Central memory CD8-positive, alpha-beta T cell (primary cell): ENCODE data around the gene LRMDA.

ENCODE experiments used
- ATAC-seq: fragments of 150-1000 bp; cut with Tn5 transposase; replicated peaks from 2 replicates; pipeline ENCODE4 v1.10.0; 2022; ENCODE audit warnings: mild to moderate bottlenecking, moderate FRiP score, moderate number of reproducible peaks; ENCODE audit not compliant: poor library complexity, severe bottlenecking; ENCODE audit errors: extremely low read depth
- DNase-seq, 2 donors: peaks; one replicate each; pipeline ENCODE4 v3.0.0; 2021; ENCODE audit warnings: low spot score in 2 of 2
- H3K27ac Mint-ChIP-seq: one replicate; pipeline ENCODE4 v1.8.0; 2022; ENCODE audit warnings: low read depth, mild to moderate bottlenecking, moderate library complexity, mixed read lengths
- H3K27me3 Mint-ChIP-seq: one replicate; pipeline ENCODE4 v1.8.0; 2022; ENCODE audit warnings: mixed read lengths
- H3K36me3 Mint-ChIP-seq: one replicate; pipeline ENCODE4 v1.8.0; 2022; ENCODE audit warnings: mild to moderate bottlenecking, moderate library complexity, mixed read lengths; ENCODE audit not compliant: insufficient read depth
- H3K4me1 Mint-ChIP-seq: one replicate; pipeline ENCODE4 v1.8.0; 2022; ENCODE audit warnings: mixed read lengths
- H3K4me3 Mint-ChIP-seq: one replicate; pipeline ENCODE4 v1.8.0; 2022; ENCODE audit warnings: mild to moderate bottlenecking, moderate library complexity, mixed read lengths
- H3K9me3 Mint-ChIP-seq: one replicate; pipeline ENCODE4 v1.8.0; 2022; ENCODE audit warnings: mixed read lengths

LRMDA gene

DNA sequence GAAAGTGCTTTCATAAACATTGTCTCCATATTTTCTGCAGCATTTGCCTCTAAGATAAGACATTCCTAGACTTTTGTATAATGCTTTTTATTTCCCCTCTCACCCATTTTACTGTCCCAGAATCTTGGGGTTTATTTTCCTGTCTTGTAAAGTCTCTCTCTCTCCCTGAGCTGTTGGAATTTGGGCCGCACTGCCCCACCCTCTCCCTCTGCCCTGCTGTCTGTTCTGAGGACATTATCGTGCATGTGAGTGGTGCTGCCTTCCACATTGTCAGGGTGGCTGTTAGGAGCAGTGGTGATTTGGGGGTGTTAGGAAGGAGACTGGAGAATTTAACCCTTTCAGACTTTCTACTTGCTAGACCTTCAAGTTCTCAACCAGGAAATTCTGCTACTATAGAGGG lies 16.7 kb downstream of the LRMDA start:
- H3K36me3 Mint-ChIP-seq: no peaks in the 10 kb centered on the region
- H3K27ac Mint-ChIP-seq: no peak overlapping the region

DNA sequence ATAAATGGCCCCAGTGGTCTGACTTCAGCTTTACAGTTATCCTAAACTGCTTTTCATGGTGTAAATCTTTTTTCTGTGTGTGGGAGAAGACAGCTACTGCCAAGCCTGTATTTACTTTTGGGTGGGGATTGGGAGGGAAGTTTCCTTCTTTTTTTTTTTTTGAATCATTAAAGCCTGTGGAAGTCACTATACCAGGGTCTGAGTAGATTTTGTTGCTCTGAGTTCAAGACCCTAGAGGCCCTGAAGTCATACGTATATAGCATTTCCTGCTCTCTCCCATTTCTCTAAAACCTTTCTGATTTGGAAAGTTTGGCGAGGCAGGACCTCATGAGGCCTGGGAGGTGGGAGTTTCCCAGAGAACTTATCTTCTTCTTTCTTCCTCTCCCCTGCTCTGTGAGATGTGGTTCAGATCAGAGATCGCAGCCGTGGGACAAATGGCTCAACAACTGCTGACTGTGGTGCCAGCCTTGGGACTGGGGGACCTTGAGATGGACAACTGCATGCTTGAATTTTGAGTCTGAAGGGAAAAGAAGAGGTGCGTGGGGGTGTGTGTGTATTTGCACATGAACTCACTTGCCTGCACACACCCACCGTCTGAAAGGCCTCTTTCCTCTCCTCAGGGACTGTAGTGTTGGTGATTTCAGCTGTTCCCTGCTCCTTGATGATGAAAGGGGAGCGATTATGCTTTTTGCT lies 18.1 kb downstream of the LRMDA start:
- Mint-ChIP-seq H3K4me3 (no peak overlapping the region), H3K9me3 (peaks cover 6% of the 10 kb centered on the region), H3K4me1 (no peaks in the 10 kb centered on the region), H3K27ac (no peak overlapping the region), H3K36me3 (no peaks in the 10 kb centered on the region), H3K27me3 (peaks cover 62% of the 10 kb centered on the region)
- ATAC-seq (no peak), DNase-seq (no peak)

More for the DNA sequence above, 16.7 kb downstream of the LRMDA start:
- Mint-ChIP-seq H3K4me3 (no peak overlapping the region), H3K9me3 (peaks cover 17% of the 10 kb centered on the region), H3K27me3 (peaks cover 49% of the 10 kb centered on the region), H3K4me1 (no peaks in the 10 kb centered on the region)
- DNase-seq (no peak), ATAC-seq (no peak)

DNA sequence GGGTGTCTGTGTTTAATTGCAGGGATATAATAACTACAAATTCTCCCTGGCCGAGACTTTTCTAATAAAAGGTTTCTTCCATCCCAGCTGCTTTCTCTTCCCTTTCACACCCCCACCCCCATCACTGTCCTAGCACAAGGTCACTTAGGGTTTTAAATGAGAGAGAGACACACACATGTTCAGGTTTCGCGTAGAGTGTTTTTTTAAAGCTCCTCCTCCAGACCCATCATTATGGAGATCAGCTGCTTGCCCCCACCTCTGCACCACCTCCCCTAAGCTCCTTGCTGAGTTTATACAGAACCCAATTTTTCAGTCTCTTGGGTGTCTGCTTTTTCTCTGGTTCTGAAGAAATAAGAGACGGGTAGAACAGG lies 18.6 kb downstream of the LRMDA start:
- DNase-seq: no peak
- no peaks in the 10 kb centered on the region for H3K4me1 Mint-ChIP-seq
- H3K9me3 Mint-ChIP-seq: peaks cover 6% of the 10 kb centered on the region
- H3K27ac Mint-ChIP-seq: no peak overlapping the region
- no peak overlapping the region for H3K4me3 Mint-ChIP-seq
- H3K36me3 Mint-ChIP-seq: no peaks in the 10 kb centered on the region
- ATAC-seq: no peak
- peaks cover 67% of the 10 kb centered on the region for H3K27me3 Mint-ChIP-seq

DNA sequence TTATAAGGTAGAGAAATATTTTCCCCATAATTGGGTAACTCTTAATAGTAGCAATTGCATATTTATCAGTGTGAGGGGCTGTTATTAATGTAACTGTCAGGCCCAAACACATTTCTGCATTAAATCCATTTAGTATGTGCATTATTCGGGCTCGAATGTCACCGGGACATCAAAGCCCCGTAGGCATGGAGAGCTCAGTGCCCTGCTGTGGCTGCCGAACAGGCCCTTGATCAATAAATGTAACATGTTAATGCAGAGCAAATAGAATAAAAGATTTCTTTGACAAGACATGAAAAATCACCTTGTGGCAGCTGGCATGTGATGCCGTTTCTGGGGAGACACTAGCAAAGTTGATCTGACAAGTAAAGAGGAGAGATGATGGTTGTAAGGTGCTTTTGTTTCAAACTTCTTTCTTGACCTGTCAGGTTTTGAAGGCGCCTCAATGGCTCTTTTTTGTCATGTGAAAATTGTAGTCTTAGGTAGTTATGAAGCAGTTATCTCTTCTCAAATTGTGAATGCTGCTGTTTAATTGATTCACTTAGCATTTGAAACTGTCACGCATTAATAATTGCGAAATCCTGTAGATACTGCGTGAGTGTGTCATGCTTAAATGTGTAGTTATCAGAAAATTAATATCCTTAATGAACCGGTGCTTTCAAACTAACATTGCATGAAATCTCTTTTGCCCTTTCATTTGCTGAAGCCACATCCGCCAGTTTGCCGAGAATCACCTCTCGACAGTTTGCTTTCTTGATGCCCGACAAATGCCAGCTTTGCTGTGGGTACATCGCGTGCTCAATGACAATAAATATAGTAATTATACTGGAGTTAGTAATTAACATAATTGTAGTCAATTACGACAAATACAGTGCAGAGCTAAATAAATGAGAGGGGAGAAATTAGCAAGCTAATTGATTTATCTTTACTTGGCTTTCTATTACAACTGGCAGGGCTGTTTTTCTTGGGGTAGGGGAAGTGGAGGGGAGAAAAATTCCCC lies 19.5 kb downstream of the LRMDA start:
- no peak for ATAC-seq
- Mint-ChIP-seq H3K9me3 (peaks cover 6% of the 10 kb centered on the region), H3K4me1 (no peaks in the 10 kb centered on the region), H3K27ac (no peak overlapping the region), H3K36me3 (no peaks in the 10 kb centered on the region), H3K4me3 (no peak overlapping the region), H3K27me3 (peaks cover 76% of the 10 kb centered on the region)
- no peak for DNase-seq

DNA sequence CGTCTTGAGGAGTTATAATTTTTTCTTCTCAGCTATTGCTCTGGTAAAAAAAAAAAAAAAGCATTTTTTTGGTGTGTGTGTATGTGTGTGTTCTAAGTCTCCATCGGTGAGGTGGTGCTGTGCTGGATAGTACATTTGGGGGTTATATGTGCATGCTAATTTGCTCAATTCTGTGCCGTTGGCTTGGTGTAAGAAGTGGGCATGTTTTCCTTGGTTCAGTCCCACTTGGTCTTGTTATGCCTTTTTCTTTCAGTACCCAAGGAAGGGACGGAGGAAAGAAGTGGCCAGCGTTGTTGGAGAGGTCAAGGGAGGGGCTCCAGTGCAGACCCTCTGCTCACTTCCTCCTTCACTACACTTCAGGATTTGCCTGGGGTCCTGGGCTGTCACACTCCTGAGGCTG lies 20.4 kb downstream of the LRMDA start:
- Mint-ChIP-seq H3K36me3 (no peaks in the 10 kb centered on the region), H3K9me3 (peaks cover under 1% of the 10 kb centered on the region), H3K4me3 (no peak overlapping the region), H3K27me3 (peaks cover 69% of the 10 kb centered on the region), H3K4me1 (no peaks in the 10 kb centered on the region), H3K27ac (no peak overlapping the region)
- DNase-seq: no peak
- no peak for ATAC-seq

DNA sequence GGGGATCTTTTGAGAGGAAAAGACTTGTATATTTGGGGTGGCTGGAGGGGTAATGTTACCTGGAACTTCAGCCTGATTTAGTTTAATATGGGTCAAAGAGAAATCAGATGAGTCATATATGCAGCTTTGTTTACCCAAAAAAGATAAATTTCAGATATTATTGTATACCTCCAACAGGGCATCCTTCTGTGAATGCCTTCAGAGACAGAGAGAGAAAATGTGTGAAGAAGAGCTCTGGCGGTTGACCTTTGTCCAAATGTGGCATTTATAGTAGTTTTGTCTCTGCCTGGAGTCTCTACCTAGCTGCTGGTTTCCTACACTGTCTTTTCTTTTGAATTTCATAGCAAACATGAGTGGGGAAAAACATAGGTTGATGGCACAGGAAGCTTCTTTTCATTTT lies 21.6 kb downstream of the LRMDA start:
- Mint-ChIP-seq H3K4me3 (no peak overlapping the region), H3K4me1 (no peaks in the 10 kb centered on the region), H3K27ac (no peak overlapping the region), H3K27me3 (peaks cover 65% of the 10 kb centered on the region), H3K9me3 (no peaks in the 10 kb centered on the region), H3K36me3 (no peaks in the 10 kb centered on the region)
- ATAC-seq (no peak), DNase-seq (no peak)

DNA sequence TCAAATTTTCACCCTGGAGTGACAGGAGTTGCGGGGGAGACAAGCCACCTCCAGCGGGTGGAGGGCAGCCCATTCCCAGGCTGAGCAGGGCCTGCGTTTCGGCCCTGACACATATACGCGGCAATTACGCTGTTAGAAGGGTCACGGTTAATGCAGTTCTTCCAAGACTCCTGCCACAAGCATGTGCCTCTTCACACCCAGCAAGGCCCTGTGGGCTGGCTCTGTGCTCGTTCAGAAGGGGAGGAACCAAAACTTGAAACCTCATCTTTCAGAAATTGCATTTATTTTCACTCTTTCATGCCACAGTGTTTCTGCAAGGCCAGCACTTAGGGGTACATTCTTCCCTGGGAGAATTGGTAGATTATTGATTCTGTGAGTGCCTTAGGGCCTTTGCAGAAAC lies 24.7 kb downstream of the LRMDA start:
- no peak overlapping the region for H3K4me3 Mint-ChIP-seq

DNA sequence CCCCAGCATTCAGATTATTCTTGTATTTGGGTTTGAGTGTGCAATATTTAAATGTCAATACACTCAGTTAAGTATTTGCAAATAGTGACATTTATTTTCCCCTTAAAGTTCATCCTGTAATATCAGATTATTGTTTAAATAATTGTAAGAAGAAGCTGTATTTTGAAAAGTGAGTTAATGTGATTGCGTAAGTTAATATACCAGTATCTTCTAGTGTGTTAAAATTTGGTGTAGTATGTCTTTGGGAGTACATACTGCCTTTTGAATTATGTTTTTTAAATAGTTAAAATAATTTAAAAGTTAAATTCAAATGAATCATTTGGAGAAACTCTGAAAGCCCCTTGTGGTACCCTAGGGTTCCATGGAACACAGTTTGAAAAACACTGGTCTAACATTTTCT lies 28.6 kb downstream of the LRMDA start:
- Mint-ChIP-seq H3K36me3 (no peaks in the 10 kb centered on the region), H3K4me1 (no peaks in the 10 kb centered on the region), H3K27ac (no peak overlapping the region), H3K9me3 (no peaks in the 10 kb centered on the region), H3K4me3 (no peak overlapping the region), H3K27me3 (peaks cover 22% of the 10 kb centered on the region)
- ATAC-seq (no peak), DNase-seq (no peak)

More for the DNA sequence above, 24.7 kb downstream of the LRMDA start:
- no peak overlapping the region for H3K27ac Mint-ChIP-seq
- H3K4me1 Mint-ChIP-seq: no peaks in the 10 kb centered on the region
- no peak for DNase-seq
- no peaks in the 10 kb centered on the region for H3K9me3 Mint-ChIP-seq
- H3K27me3 Mint-ChIP-seq: peaks cover 40% of the 10 kb centered on the region
- no peak for ATAC-seq
- no peaks in the 10 kb centered on the region for H3K36me3 Mint-ChIP-seq

DNA sequence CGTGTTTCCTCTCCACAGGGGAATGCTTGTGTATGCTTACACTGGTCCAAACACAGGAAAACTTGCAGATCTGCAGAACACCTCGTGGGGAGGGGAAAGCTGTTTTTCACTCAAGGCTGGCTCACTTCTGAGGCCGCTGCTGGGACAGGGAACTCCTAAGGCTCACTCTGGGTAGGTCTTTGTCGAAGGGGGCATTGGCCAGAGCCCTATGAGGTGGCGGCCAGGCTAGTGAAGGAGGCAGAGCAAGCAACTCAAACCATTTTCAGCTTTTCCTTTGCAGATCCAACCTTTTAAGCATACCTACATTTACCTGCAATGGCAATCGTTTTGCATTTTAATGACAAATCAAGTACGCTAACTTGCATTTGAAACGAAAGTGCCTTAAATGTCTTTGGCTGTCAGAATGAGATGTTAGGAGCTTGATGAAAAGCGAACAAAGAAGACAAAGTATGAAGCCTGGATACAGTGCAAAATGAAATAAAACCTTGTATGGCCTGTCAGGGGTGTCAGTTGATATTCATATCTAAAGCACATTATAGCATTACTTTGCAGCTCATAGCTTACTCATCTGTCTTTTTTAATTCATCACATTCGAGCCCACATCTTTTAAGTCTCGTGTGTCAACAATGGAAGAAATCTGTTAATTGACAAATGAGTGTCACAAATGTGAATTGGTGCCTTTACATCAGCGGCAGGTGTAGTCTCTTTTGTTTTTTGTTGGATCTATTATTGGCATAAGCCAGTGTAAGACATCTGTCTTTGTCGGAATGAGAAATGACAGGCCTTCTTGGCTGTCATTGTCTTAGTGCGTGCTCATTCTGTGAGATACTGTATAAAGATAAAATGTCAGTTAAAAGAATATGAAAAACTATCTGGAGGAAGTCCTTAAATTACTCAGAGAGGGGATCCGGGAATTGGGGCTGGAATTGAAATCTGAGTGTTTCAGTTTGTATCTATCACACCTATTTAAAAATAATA lies 30.5 kb downstream of the LRMDA start:
- no peak overlapping the region for H3K4me3 Mint-ChIP-seq
- peaks cover 32% of the 10 kb centered on the region for H3K27me3 Mint-ChIP-seq
- DNase-seq: no peak
- H3K36me3 Mint-ChIP-seq: no peaks in the 10 kb centered on the region
- H3K9me3 Mint-ChIP-seq: no peaks in the 10 kb centered on the region
- ATAC-seq: no peak
- H3K4me1 Mint-ChIP-seq: no peaks in the 10 kb centered on the region
- H3K27ac Mint-ChIP-seq: no peak overlapping the region

DNA sequence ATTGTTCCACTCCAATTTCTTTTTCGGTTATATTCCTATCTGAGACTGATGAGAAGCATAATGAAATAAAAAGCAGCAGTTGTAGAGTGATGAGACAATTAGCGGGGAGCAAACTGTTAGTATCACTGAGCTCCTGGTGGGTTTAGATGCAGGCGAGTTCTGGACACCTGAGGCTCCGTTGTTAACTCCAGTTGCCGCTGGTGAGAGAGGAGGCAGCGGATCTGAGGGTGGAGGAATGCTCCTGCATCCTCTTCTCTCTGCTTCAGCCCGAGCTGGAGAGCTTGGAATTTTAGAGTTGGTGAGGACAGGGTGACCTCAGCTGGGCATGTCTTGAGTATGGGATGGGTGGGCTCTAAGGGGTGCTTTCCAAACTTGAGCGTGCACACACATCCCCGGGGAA lies 31.4 kb downstream of the LRMDA start:
- no peaks in the 10 kb centered on the region for H3K36me3 Mint-ChIP-seq
- peaks cover 40% of the 10 kb centered on the region for H3K27me3 Mint-ChIP-seq
- H3K4me1 Mint-ChIP-seq: no peaks in the 10 kb centered on the region
- H3K9me3 Mint-ChIP-seq: no peaks in the 10 kb centered on the region
- ATAC-seq (no peak), DNase-seq (no peak)
- H3K27ac Mint-ChIP-seq: no peak overlapping the region
- H3K4me3 Mint-ChIP-seq: no peak overlapping the region

DNA sequence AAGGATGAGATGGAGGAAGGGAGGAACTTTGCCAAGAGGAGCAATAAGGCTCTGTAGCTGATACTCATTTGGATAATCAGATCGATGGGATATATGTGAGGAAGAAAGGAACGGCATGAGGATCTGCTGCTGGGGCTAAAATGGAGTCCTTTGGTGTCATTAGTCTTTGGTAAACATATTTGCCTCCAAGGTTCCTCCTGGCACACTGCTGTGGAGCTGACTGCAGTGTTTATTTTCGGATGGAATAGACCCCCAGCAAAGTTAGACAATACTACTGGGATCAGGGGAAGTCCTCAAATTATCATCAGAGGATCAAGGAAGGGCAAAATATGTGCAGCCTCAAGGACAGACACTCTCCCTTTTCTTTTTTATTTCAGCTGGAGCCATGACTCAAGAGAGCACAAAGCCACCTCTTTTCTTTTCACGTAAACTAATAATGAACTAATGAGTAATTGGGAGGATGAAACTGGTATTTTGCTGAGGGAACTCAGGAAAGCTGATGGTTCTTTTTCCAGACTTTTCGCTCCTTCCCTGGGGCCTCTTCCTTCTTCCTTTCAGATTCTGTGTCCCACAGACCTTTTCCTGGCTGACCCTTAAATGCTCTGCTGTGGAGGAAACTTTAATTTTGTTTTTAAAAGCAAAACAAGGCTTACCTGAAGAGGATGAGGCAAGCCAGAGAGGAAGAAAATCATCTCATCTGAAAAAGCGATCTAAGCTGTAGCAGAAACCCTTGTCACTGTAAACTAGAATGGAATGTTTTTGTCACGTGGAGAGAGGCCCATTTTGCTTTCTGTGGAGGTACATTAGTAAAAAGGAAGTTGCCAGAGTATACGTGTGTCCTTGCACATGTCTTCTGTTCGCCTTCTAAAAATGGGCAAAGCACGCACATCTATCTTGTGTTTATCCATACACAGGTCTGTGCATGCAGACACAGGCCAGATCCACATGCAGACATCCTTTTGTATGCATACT lies 33.3 kb downstream of the LRMDA start:
- no peak for DNase-seq
- no peaks in the 10 kb centered on the region for H3K4me1 Mint-ChIP-seq
- no peaks in the 10 kb centered on the region for H3K36me3 Mint-ChIP-seq
- peaks cover 40% of the 10 kb centered on the region for H3K27me3 Mint-ChIP-seq
- H3K4me3 Mint-ChIP-seq: no peak overlapping the region
- ATAC-seq: no peak
- no peak overlapping the region for H3K27ac Mint-ChIP-seq
- H3K9me3 Mint-ChIP-seq: no peaks in the 10 kb centered on the region
